Measurements from ENCODE around the gene COLEC11. TPM values are rescaled to one million over a fixed set of nuclear protein-coding genes. Genes with fewer than 3 reads are reported as not detected.

The COLEC11 gene
- total and polyA plus RNA-seq, 2 donors (not counting 1 experiment from before 2014, with no cell fraction given): not detected

GRCh38 chr2:3641181-3641580 lies 46.3 kb downstream of the COLEC11 start:
- H3K9me3 ChIP-seq (ENCODE audit: control extremely low read depth in 1 of 3, control insufficient read depth in 2 of 3, insufficient read depth in 1 of 3, low read length in 2 of 3): no peaks in the 10 kb centered on the region
- H3K27ac Mint-ChIP-seq: no peak overlapping the region
- no peaks in the 10 kb centered on the region for H3K27me3 ChIP-seq (replicated peaks in 1 of 4; ENCODE audit: control extremely low read depth in 1 of 4, control insufficient read depth in 3 of 4, insufficient read depth in 4 of 4, low read length in 3 of 4)
- intact Hi-C loops (cut with micrococcal nuclease): no loop called here
- 94% methylated on average over 9 of the region's 13 CpGs for WGBS (ENCODE audit: insufficient coverage)
- no peaks in the 10 kb centered on the region for H3K79me2 ChIP-seq (ENCODE audit: control insufficient read depth, insufficient read depth, low read length)
- H3K4me1 ChIP-seq (ENCODE audit: control insufficient read depth in 2 of 2, insufficient read depth in 2 of 2, low read length in 2 of 2): no peaks in the 10 kb centered on the region
- no peaks in the 10 kb centered on the region for H3K36me3 ChIP-seq (replicated peaks in 1 of 2; ENCODE audit: control extremely low read depth in 1 of 2, control insufficient read depth in 1 of 2, extremely low read depth in 1 of 2, insufficient read depth in 2 of 2, low read length in 1 of 2)
- H3K4me3 ChIP-seq (ENCODE audit: control extremely low read depth in 1 of 5, extremely low read depth in 1 of 5, insufficient read depth in 1 of 5, low read depth in 2 of 5, low read length in 4 of 5): no peak overlapping the region
- no peak overlapping the region for H2AFZ ChIP-seq (ENCODE audit: insufficient read depth, low read depth, low read length, poor library complexity, severe bottlenecking)
- H3K4me2 ChIP-seq (replicated peaks; ENCODE audit: low read depth, low read length, poor library complexity, severe bottlenecking): no peak overlapping the region
- H3K4me1 Mint-ChIP-seq: no peaks in the 10 kb centered on the region
- CTCF ChIA-PET: no interaction called here
- no peak overlapping the region for H3K27ac ChIP-seq (ENCODE audit: low read length in 2 of 2)
- DNase-seq: no peak
- POLR2A ChIA-PET: no interaction called here
- no peaks in the 10 kb centered on the region for H3K9me3 Mint-ChIP-seq (ENCODE audit: insufficient read depth)
- TF ChIP-seq CTCF (IDR thresholded peaks at IDR 0.05) (no peak), EZH2 (IDR thresholded peaks at IDR 0.05; ENCODE audit: borderline replicate concordance, insufficient read depth, low read depth, low read length, poor library complexity, severe bottlenecking) (no peak)
- peaks cover 6% of the 10 kb centered on the region for H3K27me3 Mint-ChIP-seq
- no peak overlapping the region for H3K4me3 Mint-ChIP-seq
- H3K9ac ChIP-seq (ENCODE audit: low read length): no peak overlapping the region
- H4K20me1 ChIP-seq (ENCODE audit: control insufficient read depth, insufficient read depth, low read length, poor library complexity, severe bottlenecking): no peaks in the 10 kb centered on the region
- no peak for ATAC-seq (ENCODE audit: low read depth)

- CTCF ChIA-PET: no interaction called here
Observed at GRCh38 chr2:3641841-3642421, 47.0 kb downstream of the COLEC11 start.

More at GRCh38 chr2:3641841-3642421, 47.0 kb downstream of the COLEC11 start:
- Histone ChIP-seq H2AFZ (ENCODE audit: insufficient read depth, low read depth, low read length, poor library complexity, severe bottlenecking) (no peak overlapping the region), H3K79me2 (ENCODE audit: control insufficient read depth, insufficient read depth, low read length) (no peaks in the 10 kb centered on the region), H3K4me3 (ENCODE audit: control extremely low read depth in 1 of 5, extremely low read depth in 1 of 5, insufficient read depth in 1 of 5, low read depth in 2 of 5, low read length in 4 of 5) (no peak overlapping the region), H3K36me3 (replicated peaks in 1 of 2; ENCODE audit: control extremely low read depth in 1 of 2, control insufficient read depth in 1 of 2, extremely low read depth in 1 of 2, insufficient read depth in 2 of 2, low read length in 1 of 2) (no peaks in the 10 kb centered on the region), H3K9ac (ENCODE audit: low read length) (no peak overlapping the region), H3K9me3 (ENCODE audit: control extremely low read depth in 1 of 3, control insufficient read depth in 2 of 3, insufficient read depth in 1 of 3, low read length in 2 of 3) (no peaks in the 10 kb centered on the region), H3K27ac (ENCODE audit: low read length in 2 of 2) (no peak overlapping the region), H4K20me1 (ENCODE audit: control insufficient read depth, insufficient read depth, low read length, poor library complexity, severe bottlenecking) (no peaks in the 10 kb centered on the region), H3K4me1 (ENCODE audit: control insufficient read depth in 2 of 2, insufficient read depth in 2 of 2, low read length in 2 of 2) (no peaks in the 10 kb centered on the region), H3K4me2 (replicated peaks; ENCODE audit: low read depth, low read length, poor library complexity, severe bottlenecking) (no peak overlapping the region), H3K27me3 (replicated peaks in 1 of 4; ENCODE audit: control extremely low read depth in 1 of 4, control insufficient read depth in 3 of 4, insufficient read depth in 4 of 4, low read length in 3 of 4) (no peaks in the 10 kb centered on the region)
- no peak for DNase-seq
- no peak for ATAC-seq (ENCODE audit: low read depth)
- TF ChIP-seq EZH2 (IDR thresholded peaks at IDR 0.05; ENCODE audit: borderline replicate concordance, insufficient read depth, low read depth, low read length, poor library complexity, severe bottlenecking) (no peak), CTCF (IDR thresholded peaks at IDR 0.05) (no peak)
- POLR2A ChIA-PET: no interaction called here
- Mint-ChIP-seq H3K4me1 (no peaks in the 10 kb centered on the region), H3K4me3 (no peak overlapping the region), H3K9me3 (ENCODE audit: insufficient read depth) (no peaks in the 10 kb centered on the region), H3K27ac (no peak overlapping the region), H3K27me3 (peaks cover under 1% of the 10 kb centered on the region)
- 92% methylated on average over 25 of the region's 26 CpGs for WGBS (ENCODE audit: insufficient coverage)
- intact Hi-C loops (cut with micrococcal nuclease): no loop called here

Data from B cell (primary cell).